Erythroblast (primary cell): Measurements from ENCODE around the gene CTBP2.

Experiments used
- GATA1 ChIP-seq: IDR thresholded peaks from 2 replicates; pipeline ENCODE4 v1.6.1; 2011; ENCODE audit warnings: low read depth, mild to moderate bottlenecking, control low read depth, low read length, moderate library complexity
- POLR2A ChIP-seq: IDR thresholded peaks from 2 replicates; pipeline ENCODE4 v1.6.1; 2011; ENCODE audit warnings: mild to moderate bottlenecking, low read length

GRCh38 chr10:124957404-124957947 lies 202.9 kb downstream of the CTBP2 start:
- TF ChIP-seq POLR2A (no peak), GATA1 (no peak)
